Liver (tissue), 9 donors: ENCODE measurements around the gene ENTHD1. TPM values are rescaled to one million over a fixed set of nuclear protein-coding genes. Genes with fewer than 3 reads are reported as not detected.

Experiments
- DNase-seq: peaks from one replicate; pipeline ENCODE4 v3.0.0-alpha.2; 2017; ENCODE audit warnings: low spot score
- H3K27ac ChIP-seq, 2 donors: one replicate each; pipeline ENCODE4 v1.7.0; 2013; ENCODE audit warnings: inconsistent platforms in 2 of 2, low read length in 2 of 2, control low read depth in 1 of 2, low read depth in 1 of 2, mild to moderate bottlenecking in 1 of 2
- H3K27me3 ChIP-seq, 4 donors: one replicate each; pipeline versions ENCODE4 v1.6.1 to v1.7.0; 2013; ENCODE audit warnings: low read length in 3 of 4, inconsistent platforms in 1 of 4, mild to moderate bottlenecking in 1 of 4, moderate library complexity in 1 of 4; ENCODE audit not compliant: control insufficient read depth in 4 of 4, insufficient read depth in 4 of 4
- H3K36me3 ChIP-seq, 4 donors: one replicate each; pipeline versions ENCODE4 v1.6.1 to v1.7.0; 2013; ENCODE audit warnings: low read length in 3 of 4, mild to moderate bottlenecking in 3 of 4, low read depth in 1 of 4, moderate library complexity in 1 of 4; ENCODE audit not compliant: control insufficient read depth in 4 of 4, insufficient read depth in 3 of 4
- H3K4me1 ChIP-seq, 4 donors: one replicate each; pipeline versions ENCODE4 v1.6.1 to v1.7.0; 2013; ENCODE audit warnings: low read length in 3 of 4, mild to moderate bottlenecking in 3 of 4, moderate library complexity in 1 of 4; ENCODE audit not compliant: control insufficient read depth in 4 of 4, insufficient read depth in 4 of 4
- H3K4me3 ChIP-seq, 3 donors: one replicate each; pipeline versions ENCODE4 v1.6.1 to v1.7.0; 2013; ENCODE audit warnings: low read length in 3 of 3, control low read depth in 1 of 3, low read depth in 1 of 3, mild to moderate bottlenecking in 1 of 3
- H3K9ac ChIP-seq, 2 donors: one replicate each; pipeline ENCODE4 v1.7.0; 2013; ENCODE audit warnings: low read length in 2 of 2, mild to moderate bottlenecking in 2 of 2, moderate library complexity in 2 of 2, control low read depth in 1 of 2, low read depth in 1 of 2
- H3K9me3 ChIP-seq, 4 donors: one replicate each; pipeline versions ENCODE4 v1.6.1 to v1.7.0; 2013; ENCODE audit warnings: low read length in 3 of 4; ENCODE audit not compliant: control insufficient read depth in 4 of 4
- EGR1 ChIP-seq, 2 donors: IDR thresholded peaks; 2 replicates each; pipeline ENCODE4 v1.6.1; 2016 to 2018; ENCODE audit warnings: antibody characterized with exemption in 2 of 2, low read depth in 2 of 2
- FOXA2 ChIP-seq: IDR thresholded peaks from 2 replicates; pipeline ENCODE4 v1.6.1; 2016; ENCODE audit warnings: antibody characterized with exemption
- GABPA ChIP-seq, 2 donors: IDR thresholded peaks in 1 of 2; conservative IDR thresholded peaks in 1 of 2; 2 replicates each; pipeline ENCODE4 v1.6.1; 2016; ENCODE audit warnings: antibody characterized with exemption in 2 of 2, mild to moderate bottlenecking in 1 of 2, moderate library complexity in 1 of 2
- HNF4A ChIP-seq, 2 donors: conservative IDR thresholded peaks; 2 replicates each; pipeline ENCODE4 v1.6.1; 2016; ENCODE audit warnings: antibody characterized with exemption in 2 of 2, mild to moderate bottlenecking in 2 of 2
- HNF4G ChIP-seq: IDR thresholded peaks from 2 replicates; pipeline ENCODE4 v1.6.1; 2016; ENCODE audit warnings: antibody characterized with exemption
- JUND ChIP-seq, 2 donors: IDR thresholded peaks; 2 replicates each; pipeline ENCODE4 v1.6.1; 2016; ENCODE audit warnings: antibody characterized with exemption in 2 of 2
- RXRA ChIP-seq, 2 donors: IDR thresholded peaks; 2 replicates each; pipeline ENCODE4 v1.6.1; 2017 to 2018; ENCODE audit warnings: antibody characterized with exemption in 2 of 2, mild to moderate bottlenecking in 1 of 2
- SP1 ChIP-seq: IDR thresholded peaks from 2 replicates; pipeline ENCODE4 v1.6.1; 2018; ENCODE audit warnings: antibody characterized with exemption, mild to moderate bottlenecking
- YY1 ChIP-seq: IDR thresholded peaks from 2 replicates; pipeline ENCODE4 v1.6.1; 2016; ENCODE audit warnings: antibody characterized with exemption, mild to moderate bottlenecking
- WGBS: extraction: QIAGEN DNeasy Blood & Tissue Kit; methylation state at CpG from one replicate; pipeline ENCODE4 v1.1.7; 2013; 5-methylcytosine and 5-hydroxymethylcytosine counted together
- polyA plus RNA-seq, 2 donors: library from polyadenylated mRNA; stranded (reverse) in 1 of 2; unstranded in 1 of 2; fragments of 200-250 nt in 1 of 2; fragments of >200 nt in 1 of 2; fragmentation: Nextera tagmentation in 1 of 2; extraction: Ambion mirVana in 1 of 2; gene quantifications; one replicate each; pipeline versions ENCODE4 v1.2.1 to v1.2.3, GENCODE V29; 2013 to 2015
- total RNA-seq, 2 donors: library from RNA; depleted of rRNA; stranded (reverse); fragments of >200 nt; gene quantifications; one replicate each; pipeline ENCODE4 v1.2.3, GENCODE V29; 2014
- TF ChIP-seq, protein P1 (sequence below): IDR thresholded peaks from 2 replicates; pipeline ENCODE4 v1.6.1; 2016; ENCODE audit warnings: antibody characterized with exemption
- TF ChIP-seq, protein P2 (sequence below): IDR thresholded peaks from 2 replicates; pipeline ENCODE4 v1.6.1; 2016; ENCODE audit warnings: antibody characterized with exemption
- TF ChIP-seq, protein P3 (sequence below): IDR thresholded peaks from 2 replicates; pipeline ENCODE4 v1.6.1; 2016; ENCODE audit warnings: antibody characterized with exemption, mild to moderate bottlenecking
- TF ChIP-seq, protein P4 (sequence below): fragments of 150-350 bp; IDR thresholded peaks from 2 replicates; pipeline ENCODE4 v1.5.1; 2017; ENCODE audit warnings: improper control_type of control experiment, low read depth, low read length; ENCODE audit not compliant: missing input control
- donor health status: healthy.
- donor health status: healthy.
- donor health status: healthy.
- donor health status: healthy.
- donor health status: healthy.

Gene ENTHD1
- total and polyA plus RNA-seq, 4 donors: not detected

DNA sequence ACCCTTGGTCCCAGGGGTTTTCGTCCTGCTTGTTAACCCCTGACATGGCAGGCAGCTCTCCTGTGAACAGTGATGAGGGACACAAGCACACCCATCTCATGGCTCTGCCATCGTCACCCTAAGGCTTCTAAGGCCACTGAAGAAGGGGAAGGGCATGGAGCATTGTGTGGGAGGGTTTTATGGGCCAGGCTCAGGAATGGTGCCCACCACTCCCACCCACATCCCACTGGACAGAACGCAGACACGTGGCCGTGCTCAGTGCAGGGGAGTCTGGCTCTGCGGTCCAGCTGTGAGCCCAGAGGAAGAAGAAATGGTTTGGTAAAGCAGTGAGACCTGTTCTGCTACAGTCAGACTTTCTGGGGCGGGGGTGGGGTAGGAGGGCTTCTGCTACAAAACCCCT lies 193.0 kb downstream of the ENTHD1 start:
- 74% methylated on average over 7 of the region's 7 CpGs for WGBS
- peaks cover 0 to 4% (median 1%) of the 10 kb centered on the region in 4 donors for H3K27me3 ChIP-seq

DNA sequence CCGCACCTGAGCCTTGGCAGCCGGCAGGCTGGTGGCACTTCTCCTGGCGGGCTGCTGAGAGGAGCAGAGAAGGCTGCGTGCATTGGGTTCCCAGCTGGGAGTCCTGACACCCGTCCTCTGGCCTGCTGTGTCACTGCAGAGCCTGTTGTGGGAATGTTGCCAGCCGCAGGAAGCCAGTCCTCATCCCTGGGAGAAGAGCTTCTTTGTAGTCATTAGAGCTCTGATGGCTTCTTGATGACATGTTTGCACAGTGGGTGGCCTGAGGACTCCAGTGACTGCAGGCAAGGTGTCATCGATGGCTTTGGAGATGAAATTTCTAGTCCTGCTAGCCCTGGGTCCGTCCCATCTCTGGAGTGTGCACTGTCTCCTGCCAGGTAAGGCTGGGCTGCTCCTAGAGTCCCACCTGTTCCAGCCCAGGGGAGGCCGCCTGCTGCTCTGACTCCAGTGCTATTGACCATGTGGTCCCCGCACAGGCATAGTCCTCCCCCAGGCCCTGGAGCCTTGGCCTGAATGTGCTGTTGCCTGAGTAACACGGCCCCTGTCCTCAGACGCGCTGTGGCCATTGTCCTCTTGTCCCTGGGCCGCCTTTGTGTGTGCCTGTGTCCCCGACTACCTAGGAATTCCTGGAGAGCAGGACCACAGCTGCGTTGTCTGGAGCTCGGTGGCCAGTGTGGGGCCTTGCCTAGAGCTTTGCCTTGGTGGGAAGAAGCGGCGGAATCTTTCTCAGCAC lies 193.8 kb downstream of the ENTHD1 start:
- no peaks in the 10 kb centered on the region for H3K9me3 ChIP-seq
- WGBS: 68% methylated on average over 19 of the region's 19 CpGs
- peaks cover 0 to 4% (median 1%) of the 10 kb centered on the region in 4 donors for H3K27me3 ChIP-seq
- no peaks in the 10 kb centered on the region for H3K36me3 ChIP-seq
- no peak overlapping the region for H3K27ac ChIP-seq
- DNase-seq: no peak
- H3K4me3 ChIP-seq: no peak overlapping the region
- H3K9ac ChIP-seq: no peak overlapping the region
- TF ChIP-seq, protein P1, sequence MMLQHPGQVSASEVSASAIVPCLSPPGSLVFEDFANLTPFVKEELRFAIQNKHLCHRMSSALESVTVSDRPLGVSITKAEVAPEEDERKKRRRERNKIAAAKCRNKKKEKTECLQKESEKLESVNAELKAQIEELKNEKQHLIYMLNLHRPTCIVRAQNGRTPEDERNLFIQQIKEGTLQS: no peak
- TF ChIP-seq YY1: no peak
- no peaks in the 10 kb centered on the region for H3K4me1 ChIP-seq

More for the DNA sequence above, 193.0 kb downstream of the ENTHD1 start:
- DNase-seq: no peak
- no peak overlapping the region for H3K4me3 ChIP-seq
- no peak overlapping the region for H3K27ac ChIP-seq
- no peaks in the 10 kb centered on the region for H3K9me3 ChIP-seq
- H3K36me3 ChIP-seq: no peaks in the 10 kb centered on the region
- H3K9ac ChIP-seq: no peak overlapping the region
- TF ChIP-seq, protein P2, sequence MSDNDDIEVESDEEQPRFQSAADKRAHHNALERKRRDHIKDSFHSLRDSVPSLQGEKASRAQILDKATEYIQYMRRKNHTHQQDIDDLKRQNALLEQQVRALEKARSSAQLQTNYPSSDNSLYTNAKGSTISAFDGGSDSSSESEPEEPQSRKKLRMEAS: no peak
- TF ChIP-seq EGR1 (IDR thresholded peaks at IDR 0.05; ENCODE audit: low read depth in 2 of 2) (no peak), RXRA (IDR thresholded peaks at IDR 0.05) (no peak), GABPA (IDR thresholded peaks at IDR 0.05 in 1 of 2, conservative IDR thresholded peaks at IDR 0.05 in 1 of 2) (no peak), HNF4A (conservative IDR thresholded peaks at IDR 0.05) (no peak), HNF4G (no peak), FOXA2 (no peak)
- TF ChIP-seq, protein P3, sequence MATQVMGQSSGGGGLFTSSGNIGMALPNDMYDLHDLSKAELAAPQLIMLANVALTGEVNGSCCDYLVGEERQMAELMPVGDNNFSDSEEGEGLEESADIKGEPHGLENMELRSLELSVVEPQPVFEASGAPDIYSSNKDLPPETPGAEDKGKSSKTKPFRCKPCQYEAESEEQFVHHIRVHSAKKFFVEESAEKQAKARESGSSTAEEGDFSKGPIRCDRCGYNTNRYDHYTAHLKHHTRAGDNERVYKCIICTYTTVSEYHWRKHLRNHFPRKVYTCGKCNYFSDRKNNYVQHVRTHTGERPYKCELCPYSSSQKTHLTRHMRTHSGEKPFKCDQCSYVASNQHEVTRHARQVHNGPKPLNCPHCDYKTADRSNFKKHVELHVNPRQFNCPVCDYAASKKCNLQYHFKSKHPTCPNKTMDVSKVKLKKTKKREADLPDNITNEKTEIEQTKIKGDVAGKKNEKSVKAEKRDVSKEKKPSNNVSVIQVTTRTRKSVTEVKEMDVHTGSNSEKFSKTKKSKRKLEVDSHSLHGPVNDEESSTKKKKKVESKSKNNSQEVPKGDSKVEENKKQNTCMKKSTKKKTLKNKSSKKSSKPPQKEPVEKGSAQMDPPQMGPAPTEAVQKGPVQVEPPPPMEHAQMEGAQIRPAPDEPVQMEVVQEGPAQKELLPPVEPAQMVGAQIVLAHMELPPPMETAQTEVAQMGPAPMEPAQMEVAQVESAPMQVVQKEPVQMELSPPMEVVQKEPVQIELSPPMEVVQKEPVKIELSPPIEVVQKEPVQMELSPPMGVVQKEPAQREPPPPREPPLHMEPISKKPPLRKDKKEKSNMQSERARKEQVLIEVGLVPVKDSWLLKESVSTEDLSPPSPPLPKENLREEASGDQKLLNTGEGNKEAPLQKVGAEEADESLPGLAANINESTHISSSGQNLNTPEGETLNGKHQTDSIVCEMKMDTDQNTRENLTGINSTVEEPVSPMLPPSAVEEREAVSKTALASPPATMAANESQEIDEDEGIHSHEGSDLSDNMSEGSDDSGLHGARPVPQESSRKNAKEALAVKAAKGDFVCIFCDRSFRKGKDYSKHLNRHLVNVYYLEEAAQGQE: no peak
- no peaks in the 10 kb centered on the region for H3K4me1 ChIP-seq

DNA sequence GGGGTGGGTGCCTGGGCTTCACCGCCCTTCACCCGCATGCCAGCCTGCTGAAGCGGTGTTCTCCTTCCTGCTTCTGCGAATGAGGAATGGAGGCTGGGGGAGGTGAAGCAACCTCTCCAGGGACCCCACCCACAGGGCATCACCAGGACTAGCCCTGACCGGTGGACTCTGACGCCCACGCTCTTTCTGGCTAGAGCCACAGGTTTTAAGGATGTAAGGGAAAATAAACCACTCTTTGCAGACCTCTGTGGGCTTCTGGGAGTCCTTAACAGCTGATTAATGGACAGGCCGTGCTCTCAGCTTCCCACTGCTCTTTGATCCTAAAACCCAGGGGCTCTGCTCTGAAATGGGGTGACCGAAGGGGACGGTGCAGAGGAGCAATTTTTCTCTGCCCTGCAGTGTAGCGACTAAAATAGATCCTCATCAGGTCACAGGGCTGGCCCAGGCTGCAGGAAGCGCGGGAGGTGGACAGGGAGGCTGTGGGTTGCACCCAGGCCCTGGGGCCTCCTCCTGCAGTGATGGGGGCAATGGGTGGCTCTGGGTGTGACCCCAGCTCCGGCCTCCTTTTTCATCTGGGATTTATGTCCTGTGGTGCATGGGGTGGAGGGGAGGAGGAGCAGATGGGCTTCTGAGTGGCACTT lies 195.7 kb downstream of the ENTHD1 start:
- no peaks in the 10 kb centered on the region for H3K4me1 ChIP-seq
- peaks cover 0 to 4% (median 1%) of the 10 kb centered on the region in 4 donors for H3K27me3 ChIP-seq
- H3K4me3 ChIP-seq: no peak overlapping the region
- TF ChIP-seq HNF4G: no peak
- no peak for TF ChIP-seq YY1
- TF ChIP-seq JUND (IDR thresholded peaks at IDR 0.05): no peak
- no peak for TF ChIP-seq SP1
- TF ChIP-seq, protein P4, sequence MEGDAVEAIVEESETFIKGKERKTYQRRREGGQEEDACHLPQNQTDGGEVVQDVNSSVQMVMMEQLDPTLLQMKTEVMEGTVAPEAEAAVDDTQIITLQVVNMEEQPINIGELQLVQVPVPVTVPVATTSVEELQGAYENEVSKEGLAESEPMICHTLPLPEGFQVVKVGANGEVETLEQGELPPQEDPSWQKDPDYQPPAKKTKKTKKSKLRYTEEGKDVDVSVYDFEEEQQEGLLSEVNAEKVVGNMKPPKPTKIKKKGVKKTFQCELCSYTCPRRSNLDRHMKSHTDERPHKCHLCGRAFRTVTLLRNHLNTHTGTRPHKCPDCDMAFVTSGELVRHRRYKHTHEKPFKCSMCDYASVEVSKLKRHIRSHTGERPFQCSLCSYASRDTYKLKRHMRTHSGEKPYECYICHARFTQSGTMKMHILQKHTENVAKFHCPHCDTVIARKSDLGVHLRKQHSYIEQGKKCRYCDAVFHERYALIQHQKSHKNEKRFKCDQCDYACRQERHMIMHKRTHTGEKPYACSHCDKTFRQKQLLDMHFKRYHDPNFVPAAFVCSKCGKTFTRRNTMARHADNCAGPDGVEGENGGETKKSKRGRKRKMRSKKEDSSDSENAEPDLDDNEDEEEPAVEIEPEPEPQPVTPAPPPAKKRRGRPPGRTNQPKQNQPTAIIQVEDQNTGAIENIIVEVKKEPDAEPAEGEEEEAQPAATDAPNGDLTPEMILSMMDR: no peak
- no peak for DNase-seq
- H3K9me3 ChIP-seq: no peaks in the 10 kb centered on the region
- no peak overlapping the region for H3K27ac ChIP-seq
- 70% methylated on average over 14 of the region's 14 CpGs for WGBS
- H3K36me3 ChIP-seq: no peaks in the 10 kb centered on the region
- H3K9ac ChIP-seq: no peak overlapping the region
